NCI-H1930 (cell line): ENCODE measurements around the gene DLGAP1.
"Not testable (repeated sequence)": the region's sequence is repeated elsewhere in the genome, so short reads cannot be mapped to it uniquely, and the experiment has no call there.

ENCODE experiments used
- DNase-seq, 2 experiments: peaks; one replicate each; lab custom pipeline; 2025; lab: John Stamatoyannopoulos, UW

The DLGAP1 gene

GRCh38 chr18:4385876-4386275, 69.2 kb downstream of the DLGAP1 start:
- no peak for DNase-seq

- DNase-seq, result no peak
Observed at GRCh38 chr18:4384932-4385331, 70.2 kb downstream of the DLGAP1 start.

DNA sequence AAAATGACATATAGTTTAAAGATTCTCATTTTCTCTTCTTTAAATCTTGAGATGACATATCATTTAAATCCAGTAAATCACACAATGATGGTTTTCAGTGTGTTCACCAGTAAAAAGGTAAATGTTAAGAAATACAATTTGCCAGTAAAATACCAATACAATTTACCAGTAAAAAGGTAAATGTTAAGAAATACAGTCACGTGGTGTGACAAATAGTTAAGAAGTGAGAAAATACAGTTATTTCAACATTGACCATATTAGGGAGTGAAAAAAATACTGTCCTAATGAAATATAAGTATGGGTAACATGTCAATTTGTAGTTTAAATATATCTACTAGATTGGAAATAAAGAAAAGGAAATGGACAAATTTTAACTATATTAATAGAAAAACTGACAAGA, 80.5 kb downstream of the DLGAP1 start:
- no peak for DNase-seq

DNA sequence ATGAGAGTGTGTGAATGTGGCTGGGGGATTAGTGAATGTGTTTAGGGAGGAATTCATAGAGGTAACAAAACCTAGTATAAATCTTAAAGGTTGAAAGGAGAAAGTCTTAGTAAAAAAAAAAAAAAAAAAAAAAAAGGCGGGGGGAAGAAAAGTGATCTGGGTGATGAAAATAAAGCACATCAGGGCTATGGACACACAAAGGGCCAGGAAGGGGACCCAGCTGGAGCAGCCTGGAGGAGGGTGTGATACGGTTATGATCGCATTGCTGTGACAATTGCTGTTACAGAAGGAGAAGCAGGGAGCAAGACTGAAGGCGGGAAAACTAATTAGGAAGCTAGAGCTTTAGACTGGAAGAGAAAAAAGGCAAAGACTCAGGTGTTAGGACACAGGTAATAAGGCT, 85.4 kb downstream of the DLGAP1 start:
- DNase-seq, result no peak

DNA sequence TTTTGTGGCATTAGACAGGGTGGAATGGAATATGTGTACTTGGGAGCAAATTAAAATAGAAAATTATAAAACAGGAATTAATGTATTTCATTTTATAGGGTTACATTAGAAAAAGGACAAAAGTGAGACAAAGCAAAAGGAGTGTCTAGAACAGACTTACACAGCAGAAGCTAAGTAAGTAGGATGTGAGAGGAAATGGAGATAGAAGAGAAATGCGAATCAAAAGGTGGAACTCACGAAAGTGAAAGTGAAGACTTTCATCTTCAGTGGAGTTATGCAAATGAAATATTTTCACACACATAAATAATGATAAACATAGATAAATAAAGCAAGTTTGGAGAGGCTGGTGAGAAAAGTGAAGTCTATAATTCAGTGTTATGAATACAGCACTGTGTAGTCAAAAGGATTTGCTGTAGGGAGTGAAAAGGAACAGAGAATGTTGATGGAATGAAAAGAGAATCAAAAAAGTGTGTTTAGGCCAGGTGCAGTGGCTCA, 94.8 kb downstream of the DLGAP1 start:
- no peak for DNase-seq

DNA sequence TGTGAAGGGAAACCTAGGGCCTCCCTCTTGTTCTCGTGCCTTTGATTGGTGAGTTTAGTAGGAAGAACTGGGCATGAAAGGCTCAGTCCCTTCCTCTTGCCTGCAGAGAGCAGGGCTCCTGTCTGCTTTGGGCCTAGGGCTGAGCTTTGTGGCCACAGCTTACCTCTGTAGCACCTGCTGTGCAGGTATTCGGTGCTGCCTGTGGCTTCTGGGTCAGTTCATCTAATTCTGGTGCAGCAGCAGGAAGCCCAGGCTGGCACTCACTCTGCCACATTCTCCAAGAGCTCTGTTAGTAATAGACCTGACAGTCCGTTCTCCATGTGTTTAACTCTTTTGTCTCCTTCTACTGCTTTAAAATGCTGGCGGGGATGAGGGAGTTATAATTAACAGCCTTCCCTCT, 96.5 kb downstream of the DLGAP1 start:
- DNase-seq, result no peak

- DNase-seq, result peak in 1 of 2 experiments; percentile 1
Observed at GRCh38 chr18:4357579-4357978, 97.5 kb downstream of the DLGAP1 start.

DNA sequence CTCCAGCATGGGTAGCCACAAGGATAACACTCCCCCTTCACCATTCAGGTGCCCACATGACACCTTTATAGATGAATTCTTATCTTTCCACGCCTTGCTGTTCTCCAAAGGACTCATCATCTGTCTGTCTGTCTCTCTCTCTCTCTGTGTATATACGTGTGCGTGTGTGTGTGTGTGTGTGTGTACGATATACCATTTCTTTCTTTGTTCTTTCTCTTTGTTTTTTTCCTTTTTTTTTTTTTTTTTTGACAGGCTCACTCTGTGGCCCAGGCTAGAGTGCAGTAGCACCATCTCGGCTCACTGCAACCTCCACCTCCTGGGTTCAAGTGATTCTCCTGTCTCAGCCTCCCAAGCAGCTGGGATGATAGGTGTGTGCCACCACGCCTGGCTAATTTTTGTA, 98.2 kb downstream of the DLGAP1 start:
- DNase-seq, result no peak

DNA sequence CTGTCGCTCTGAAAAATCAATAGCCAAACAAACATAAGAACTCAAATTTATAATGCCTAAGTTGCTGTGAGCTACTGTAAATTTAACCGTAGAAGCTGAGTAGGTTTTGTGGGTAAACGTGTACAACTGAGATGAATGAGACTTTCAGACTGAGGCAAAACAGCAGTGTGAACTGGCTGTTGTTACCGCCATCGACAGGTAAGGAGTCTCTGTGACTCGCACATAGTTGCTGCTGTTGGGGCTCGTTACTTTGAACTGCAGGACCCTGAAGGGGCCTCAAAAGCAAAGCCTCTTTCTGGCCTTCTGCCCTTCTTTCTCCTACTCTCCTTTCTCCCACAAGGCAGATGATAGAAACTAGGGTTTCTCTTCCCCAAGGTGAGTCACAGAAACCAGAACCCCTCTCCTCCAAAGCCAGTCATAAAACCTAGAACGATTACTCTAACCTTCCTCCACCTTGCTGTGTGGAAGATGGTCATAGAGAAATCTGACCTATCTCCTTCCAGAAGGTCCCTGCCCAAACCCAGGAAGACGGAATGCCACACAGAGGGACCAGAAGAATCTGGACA, 101.2 kb downstream of the DLGAP1 start:
- no peak for DNase-seq

GRCh38 chr18:4352746-4353551, 102.2 kb downstream of the DLGAP1 start:
- no peak for DNase-seq

DNA sequence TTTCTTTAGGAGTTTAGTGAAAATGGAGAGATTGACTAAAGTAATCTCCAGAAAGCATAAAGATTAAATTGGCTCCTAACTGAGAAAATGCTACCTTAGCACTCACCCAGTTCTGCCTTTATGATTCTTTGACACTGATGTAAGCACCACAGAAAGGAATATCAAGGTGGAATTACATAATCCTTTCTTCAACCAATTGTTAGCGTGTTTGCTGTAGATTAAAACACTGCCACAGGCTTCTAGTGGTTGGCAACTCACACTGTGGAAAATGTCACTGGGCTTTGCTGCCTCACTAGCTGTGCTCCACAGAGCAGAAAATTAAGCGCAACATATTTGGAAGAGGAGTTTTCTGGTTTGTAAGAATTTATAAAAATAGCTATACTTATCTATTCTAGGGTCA, 104.1 kb downstream of the DLGAP1 start:
- DNase-seq, result no peak

DNA sequence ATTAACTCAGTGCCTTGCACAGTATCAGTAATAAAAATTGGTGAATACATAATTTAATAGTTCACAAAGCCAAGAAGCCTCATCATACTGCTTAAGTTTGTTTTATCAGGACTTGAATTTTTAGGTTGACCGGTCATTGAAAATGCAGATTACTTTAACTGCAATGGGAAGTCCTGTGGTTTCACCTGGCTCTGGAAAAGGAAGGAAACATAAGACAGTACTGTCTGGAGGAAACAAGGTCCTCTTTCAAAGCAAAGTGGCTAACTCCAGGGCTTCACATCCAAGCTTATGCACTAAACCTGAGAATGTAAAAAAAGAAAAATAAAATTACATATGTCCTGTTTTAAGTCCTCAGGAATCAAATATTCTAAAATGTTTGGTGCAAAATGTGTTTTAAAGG, 119.7 kb downstream of the DLGAP1 start:
- no peak for DNase-seq

DNA sequence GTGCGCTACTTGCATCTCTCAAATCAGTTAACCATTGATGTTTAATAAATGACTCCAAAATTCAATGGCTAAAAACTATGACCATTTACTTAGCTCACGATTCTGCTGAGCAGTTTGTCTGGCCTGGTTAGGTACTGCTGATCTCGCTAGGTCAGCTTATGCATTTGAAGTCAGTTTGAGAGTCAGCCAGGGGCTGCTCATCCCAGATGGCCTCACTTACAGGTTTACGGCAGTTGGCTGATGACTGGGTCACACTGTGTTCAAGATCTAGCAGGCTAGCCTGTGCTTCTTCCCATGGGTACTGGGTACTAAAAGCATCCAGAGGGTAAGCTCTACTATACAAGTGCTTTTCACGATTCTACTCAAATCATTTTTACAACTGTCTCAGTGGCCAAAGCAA, 122.1 kb downstream of the DLGAP1 start:
- no peak for DNase-seq

DNA sequence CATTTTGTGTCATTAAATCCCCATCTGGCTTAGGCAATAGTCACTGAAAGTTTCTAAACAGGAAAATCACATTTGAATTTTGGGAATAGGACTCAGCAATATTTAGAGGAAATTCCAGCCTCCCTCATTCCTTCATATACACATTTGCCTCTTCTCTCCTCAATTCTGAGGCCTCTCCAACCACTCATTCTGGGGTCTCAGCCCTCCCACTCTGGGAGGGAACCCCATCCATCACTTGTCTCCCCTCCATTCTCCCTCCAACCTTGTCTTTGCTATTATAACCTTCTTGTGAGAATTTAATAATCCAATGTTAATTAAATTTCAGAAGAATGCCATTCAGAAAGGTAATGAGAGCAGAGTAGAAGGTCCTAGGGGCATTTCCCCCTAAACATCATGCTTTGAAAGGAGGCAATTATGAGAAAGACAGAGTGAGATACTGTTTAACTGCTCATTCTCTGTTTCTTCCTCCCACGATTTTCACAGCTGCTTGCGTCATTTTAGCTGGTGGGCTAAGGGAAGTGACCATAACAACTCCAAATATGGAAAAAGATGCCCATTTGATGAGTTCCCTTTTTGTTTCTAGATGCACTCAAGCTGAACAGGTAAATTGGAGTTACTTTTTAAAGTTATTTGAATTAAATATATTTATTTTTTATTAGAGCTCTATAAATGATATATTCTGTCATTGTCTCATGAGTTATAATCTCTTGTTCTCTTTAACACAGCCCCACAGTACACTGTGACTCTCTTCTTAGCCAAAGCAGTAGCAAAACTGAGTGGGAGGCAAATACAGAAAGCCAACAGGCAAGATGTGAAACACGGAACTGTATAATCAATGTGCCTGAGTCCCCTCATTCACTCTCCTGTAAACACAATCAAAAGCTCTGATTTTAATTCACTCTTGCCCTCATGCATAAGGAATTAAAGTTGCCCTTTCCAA, 135.1 kb downstream of the DLGAP1 start:
- no peak for DNase-seq

GRCh38 chr18:4318311-4318710, 136.8 kb downstream of the DLGAP1 start:
- no peak for DNase-seq

DNA sequence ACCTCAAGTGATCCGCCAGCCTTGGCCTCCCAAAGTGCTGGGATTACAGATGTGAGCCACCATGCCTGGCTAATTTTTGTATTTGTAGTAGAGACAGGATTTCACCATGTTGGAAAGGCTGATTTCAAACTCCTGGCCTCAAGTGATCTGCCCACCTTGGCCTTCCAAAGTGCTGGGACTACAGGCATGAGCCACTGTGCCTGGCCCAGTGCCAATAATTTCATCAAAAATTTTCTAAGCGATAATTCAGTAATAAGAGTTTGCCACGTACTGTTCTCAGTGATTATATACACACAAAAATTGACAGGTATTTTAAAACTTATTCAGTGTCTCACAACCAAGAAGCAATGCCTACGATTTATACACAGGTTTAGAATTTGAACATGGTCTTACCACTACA, 143.2 kb downstream of the DLGAP1 start:
- DNase-seq, result not testable (repeated sequence)

GRCh38 chr18:4311136-4311535, 144.0 kb downstream of the DLGAP1 start:
- no peak for DNase-seq

- DNase-seq, result no peak
Observed at GRCh38 chr18:4309227-4309626, 145.9 kb downstream of the DLGAP1 start.

- DNase-seq, result no peak
Observed at GRCh38 chr18:4308576-4308975, 146.5 kb downstream of the DLGAP1 start.

DNA sequence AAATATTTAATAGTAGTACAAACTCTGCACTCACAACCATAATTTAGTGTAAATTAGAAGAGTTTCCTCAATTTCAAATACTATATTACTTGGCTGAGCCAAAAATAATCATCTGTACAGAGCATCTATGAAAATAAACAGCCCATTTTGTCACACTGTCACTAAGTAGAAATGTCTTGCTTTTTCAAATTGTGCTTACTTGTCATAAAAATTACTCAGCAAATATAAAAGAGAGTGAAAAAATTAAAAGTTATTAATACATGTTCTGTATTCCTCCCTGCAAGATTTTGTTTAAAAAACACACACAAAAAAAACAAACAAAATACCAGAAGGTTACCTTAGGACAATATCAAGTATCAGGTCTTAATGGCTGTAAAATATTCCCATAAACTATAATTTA, 155.7 kb downstream of the DLGAP1 start:
- DNase-seq, result no peak

- DNase-seq, result no peak
Observed at GRCh38 chr18:4293337-4293736, 161.8 kb downstream of the DLGAP1 start.

- DNase-seq, result no peak
Observed at GRCh38 chr18:4292696-4293095, 162.4 kb downstream of the DLGAP1 start.

- DNase-seq, result not testable (repeated sequence)
Observed at GRCh38 chr18:4287340-4287739, 167.8 kb downstream of the DLGAP1 start.
